Epidermal melanocyte (primary cell): ENCODE results near the gene ALKBH7.
"Not testable (repeated sequence)": the region's sequence is repeated elsewhere in the genome, so short reads cannot be mapped to it uniquely, and the experiment has no call there.

ENCODE experiments used
- DNase-seq: peaks from one replicate; pipeline ENCODE4 v3.0.0; 2011; ENCODE audit warnings: low spot score; ENCODE audit not compliant: insufficient read length

ALKBH7 gene

DNA sequence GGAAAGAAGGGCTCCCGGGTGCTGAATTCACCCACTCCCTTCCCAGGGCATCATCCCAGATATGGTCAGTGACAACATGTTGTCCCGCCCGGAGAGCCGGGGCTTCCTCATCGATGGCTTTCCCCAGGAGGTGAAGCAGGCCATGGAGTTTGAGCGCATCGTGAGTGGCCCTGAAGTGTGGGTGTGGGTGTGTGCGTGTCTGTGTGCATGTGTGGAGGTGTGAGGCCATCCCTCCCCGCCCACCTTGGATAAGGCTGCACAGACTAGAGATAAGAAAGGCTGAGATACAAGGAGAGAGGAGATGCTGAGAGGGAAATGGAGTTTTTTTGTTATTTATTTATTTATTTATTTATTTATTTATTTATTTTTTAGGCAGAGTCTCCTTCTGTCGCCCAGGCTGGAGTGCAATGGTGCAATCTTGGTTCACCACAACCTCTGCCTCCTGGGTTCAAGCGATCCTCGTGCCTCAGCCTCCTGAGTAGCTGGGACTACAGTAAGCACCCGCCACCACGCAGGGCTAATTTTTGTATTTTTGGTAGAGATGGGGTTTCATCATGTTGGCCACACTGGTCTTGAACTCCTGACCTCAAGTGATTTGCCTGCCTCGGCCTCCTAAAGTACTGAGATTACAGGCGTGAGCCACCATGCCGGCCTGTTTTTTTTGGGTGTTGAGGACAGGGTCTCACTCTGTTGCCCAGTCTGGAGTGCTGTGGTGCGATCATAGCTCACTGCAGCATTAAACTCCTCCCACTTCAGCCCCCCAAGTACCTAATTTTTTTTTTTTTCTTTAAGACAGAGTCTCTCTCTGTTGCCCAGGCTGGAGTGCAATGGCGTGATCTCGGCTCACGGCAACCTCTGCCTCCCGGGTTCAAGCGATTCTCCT lies 27.7 kb downstream of the ALKBH7 start:
- not testable (repeated sequence) for DNase-seq

DNA sequence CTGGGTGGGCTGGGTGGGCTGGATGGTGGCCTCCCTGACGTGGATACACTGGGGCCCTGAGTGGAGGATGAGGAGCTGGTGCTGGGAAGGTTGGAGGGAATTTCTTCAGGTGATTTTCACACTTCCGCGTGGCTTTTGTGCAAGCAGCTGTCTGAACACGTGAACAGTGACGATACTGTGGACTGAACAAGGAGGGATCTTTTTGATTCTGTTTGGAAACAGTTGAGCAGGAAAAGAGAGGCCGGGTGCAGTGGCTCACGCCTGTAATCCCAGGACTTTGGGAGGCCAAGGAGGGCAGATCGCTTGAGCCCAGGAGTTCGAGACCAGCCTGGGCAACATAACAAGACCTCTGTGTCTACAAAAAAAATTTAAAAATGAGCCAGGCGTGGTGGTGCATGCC lies 29.5 kb downstream of the ALKBH7 start:
- no peak for DNase-seq

DNA sequence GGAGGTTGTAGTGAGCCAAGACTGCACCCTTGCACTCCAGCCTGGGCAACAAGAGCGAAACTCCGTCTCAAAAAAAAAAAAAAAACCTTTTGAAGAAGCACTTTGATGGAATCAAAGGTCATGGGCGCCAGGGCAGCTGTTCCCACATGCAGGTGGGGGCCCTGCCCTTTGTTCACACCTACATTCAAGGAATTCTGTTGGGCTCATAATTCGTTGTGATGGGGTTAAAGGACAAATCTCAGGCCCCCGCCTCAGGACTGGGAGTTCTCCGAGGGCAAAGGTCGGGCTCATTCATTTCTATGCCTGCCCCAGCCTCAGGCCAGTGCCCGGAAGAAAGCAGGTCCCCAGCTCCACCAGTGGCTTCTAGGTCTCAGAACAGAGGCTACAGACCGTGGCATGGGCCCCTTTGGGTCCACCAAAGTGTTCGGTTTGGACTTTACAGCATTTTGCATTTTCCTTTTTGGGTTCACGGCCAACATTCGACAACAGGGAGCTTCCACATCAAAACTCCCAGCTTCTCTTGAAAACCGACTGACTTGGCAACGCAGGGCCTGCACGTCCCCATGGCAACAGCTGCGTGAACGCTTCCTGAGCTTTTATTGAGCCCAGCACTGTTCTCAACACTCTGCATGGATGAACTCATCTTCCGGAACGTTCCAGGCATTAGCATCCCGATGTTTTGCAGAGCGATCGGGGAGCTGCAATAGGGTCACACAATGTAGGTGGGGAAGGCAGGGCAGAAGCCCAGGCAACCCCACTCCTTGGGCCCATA lies 30.4 kb downstream of the ALKBH7 start:
- no peak for DNase-seq

DNA sequence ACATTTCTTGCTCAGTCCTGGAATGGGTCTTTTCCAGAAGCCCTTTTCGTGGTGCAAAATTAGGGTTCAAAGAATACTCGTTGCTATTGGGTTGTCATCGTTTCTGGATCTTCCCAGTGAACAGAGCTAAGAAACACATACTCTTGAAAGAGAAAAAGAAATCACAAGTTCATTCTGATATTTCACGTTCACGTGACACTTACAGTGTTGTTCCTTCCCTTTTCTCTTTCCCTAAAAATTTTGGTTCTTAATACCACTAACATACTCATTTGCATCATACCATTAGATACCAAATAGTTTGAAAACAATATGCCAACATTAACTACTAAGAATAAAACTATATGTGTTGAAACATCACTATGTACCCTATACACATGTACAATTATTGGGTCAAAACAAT lies 33.8 kb downstream of the ALKBH7 start:
- no peak for DNase-seq

DNA sequence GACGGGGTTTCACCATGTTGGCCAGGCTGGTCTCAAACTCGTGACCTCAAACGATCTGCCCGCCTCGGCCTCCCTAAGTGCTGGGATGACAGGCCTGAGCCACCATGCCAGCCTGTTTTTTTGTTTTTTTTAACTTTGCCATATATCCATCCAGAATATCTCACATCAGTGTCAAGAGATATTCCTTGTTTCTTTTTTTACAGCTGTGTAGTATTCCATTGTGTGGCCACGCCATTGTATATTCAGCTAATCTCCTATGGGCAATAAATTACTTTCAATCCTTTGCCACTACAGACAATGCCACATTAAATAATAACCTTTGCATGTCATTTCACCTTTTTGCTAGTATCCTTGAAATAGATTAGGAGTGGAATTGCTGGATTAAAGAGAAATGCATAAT lies 36.8 kb downstream of the ALKBH7 start:
- no peak for DNase-seq

DNA sequence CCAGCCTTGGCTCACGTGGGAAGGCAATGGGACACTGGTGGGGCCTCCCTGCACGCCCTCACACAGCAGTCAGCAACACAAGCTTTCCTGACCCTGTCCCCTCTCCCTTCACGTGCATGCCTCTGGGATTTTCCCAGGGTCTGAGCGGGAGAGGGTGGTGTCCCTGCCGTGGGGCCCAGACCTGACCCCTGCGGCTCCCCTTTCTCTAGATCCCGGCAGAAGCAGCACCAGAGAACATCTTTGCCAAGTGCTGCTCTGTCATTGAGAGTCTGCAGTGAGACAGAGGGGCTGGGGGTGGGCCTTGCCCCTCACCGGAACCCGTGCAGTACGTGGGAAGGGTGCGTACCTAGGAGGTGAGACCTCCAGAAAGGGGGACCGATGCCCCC lies 39.5 kb downstream of the ALKBH7 start:
- DNase-seq, result peak; percentile 11

DNA sequence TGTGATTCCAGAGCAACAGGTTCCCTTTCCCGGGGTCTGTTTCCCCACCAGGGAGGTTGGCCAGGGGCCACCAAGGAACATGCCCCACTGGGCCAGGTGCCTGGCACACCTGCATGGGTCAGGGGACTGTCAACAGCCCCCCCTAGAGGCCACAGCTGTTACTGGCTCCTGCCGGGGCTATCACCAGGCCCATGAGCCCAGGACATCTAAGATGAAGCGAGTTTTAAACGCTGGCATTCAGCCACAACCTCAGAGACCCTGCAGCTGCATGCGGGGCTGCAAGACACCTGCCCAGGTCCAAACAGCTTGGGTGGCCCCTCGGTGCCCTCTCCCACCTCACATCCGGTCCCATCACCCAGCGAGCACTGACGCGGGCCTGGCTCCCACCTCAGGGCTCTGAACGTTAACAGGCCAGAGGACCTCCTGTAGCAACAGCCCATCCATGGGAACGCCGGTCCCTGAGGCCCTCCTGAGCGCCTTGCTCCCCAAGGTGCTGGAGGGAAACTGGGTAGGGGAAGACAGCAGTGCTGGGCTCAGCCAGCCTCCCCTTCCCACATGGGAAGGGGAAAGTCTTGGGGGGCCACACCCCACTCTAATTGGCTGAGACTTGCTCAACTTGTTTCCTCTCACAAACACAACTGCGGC lies 40.0 kb downstream of the ALKBH7 start:
- peak; percentile 18 for DNase-seq

DNA sequence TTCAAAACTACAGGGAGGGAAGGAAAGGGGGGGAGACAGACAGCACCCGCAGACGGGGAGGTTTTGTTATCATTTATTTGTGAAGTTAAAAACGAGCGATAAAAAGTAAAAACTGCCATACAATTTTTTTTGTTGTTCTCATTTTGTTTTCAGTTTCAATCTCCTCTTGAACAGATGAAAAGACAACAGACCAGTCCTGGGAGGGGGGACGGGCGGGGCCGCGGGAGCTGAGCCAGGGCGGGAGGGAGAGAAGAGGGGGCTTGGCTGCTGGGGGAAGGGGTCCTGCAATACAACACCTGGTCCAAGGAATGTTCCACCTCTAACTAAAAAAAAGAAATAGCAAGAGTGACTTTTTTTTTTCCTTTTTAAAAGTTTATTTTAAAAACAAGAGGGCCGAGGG lies 40.7 kb downstream of the ALKBH7 start:
- no peak for DNase-seq

DNA sequence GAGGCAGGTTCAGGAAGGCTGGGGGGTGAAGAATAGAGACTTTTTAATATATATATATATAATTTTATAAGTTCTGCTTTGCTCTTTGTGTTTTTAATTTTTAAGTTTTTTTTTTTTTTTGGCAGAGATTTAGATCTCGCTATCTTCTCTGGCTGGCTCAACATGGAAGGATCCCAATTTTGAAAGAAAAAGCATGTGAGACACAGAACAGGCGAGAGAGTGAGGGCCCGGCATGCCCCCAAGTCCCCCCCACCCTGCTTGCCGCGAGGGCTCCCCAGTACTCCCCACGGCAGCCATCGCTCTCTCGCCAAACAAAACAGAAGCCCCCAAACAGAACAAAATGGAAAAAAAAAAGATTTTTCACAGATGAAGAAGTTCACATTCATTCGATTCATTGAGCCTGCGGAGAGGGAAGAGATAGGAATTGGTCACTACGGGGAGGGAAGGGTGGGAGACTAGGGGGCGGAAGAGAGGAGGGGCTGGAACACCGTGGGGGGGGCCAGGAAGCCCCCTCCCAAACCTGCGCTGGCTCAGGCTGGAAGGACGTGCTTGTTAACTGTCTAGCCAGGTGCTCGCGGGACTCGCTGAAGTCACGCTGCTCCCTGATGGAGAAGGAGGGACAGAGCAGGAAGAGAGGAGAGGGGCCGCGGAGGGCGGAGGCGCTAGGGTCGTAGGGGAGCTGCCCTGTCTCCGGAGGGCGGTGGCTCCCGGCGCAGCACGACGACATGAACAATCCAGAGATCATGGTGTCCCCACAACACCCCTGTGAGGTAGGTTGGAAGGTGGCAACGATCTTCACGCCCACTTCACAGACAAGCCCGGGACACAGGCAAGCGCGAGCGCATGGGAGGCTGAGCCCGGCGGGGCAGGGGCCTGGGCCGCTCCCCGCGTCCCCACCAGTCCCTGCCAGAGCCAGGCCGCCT lies 41.4 kb downstream of the ALKBH7 start:
- DNase-seq, result no peak

DNA sequence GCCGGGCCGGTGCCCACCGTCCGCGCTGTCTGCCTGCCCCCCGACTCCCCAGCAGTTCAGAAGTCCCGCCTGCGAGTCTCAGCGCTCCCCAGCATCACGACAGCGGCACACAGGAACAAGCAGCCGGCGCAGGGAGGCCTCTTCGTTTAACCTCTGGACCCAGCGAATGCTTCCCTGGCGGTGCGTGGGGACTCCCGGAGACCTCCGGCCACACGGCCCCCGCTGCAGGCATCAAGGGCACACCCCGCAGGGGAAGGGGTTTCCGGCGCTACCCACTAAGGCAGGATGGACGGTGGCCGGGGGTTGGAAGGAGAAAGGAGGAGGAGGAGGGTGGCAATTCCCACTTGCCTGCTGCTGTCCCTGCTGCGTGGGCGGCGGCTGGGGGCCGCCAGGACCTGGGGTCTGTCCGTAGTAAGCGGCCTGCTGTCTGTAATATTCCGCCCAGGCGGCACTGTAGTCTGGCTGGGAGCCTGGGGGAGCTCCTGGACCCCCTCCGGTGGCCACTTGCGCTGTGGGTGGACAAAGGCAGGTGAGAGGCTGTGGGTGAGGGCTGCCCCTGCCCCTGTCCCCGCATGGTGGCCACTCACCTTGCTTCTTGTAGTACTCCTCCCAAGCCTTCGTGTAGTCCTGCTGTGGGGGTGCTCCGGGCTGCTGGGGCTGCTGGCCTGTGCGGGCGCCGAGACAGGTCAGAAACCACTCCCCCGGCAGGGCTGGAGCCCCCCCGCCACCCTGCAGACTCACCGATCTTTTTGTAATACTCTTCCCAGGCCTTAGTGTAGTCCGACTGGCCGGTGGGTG lies 42.4 kb downstream of the ALKBH7 start:
- DNase-seq, result no peak

DNA sequence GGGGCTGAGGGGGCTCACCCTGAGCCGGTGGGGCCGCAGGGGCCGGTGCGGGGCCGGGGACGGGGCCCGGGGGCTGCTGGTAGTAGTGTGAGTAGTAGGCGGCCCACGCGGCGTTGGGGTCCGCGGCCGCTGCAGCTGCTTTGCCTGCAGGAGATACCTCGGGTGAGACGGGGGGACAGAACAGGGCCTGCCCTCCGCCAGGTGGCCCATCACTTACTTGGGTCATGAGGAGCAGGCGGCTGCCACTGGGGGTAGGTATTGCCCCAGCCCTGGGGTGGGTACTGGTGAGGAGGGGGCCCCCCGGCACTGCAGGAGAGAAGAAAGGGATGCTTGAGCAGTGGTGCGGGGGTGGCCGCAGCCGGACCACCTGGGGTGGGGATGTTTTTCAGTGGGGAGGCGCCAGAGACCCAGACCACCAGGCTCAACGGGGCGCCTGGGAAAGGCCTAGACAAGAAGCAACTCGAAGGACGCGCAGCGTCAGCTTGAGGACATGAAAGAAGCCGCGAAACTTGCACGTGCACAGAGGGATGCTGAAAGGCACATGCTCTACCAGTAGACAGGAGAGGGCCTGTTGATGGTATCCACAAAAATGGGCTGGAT lies 43.1 kb downstream of the ALKBH7 start:
- DNase-seq, result no peak

DNA sequence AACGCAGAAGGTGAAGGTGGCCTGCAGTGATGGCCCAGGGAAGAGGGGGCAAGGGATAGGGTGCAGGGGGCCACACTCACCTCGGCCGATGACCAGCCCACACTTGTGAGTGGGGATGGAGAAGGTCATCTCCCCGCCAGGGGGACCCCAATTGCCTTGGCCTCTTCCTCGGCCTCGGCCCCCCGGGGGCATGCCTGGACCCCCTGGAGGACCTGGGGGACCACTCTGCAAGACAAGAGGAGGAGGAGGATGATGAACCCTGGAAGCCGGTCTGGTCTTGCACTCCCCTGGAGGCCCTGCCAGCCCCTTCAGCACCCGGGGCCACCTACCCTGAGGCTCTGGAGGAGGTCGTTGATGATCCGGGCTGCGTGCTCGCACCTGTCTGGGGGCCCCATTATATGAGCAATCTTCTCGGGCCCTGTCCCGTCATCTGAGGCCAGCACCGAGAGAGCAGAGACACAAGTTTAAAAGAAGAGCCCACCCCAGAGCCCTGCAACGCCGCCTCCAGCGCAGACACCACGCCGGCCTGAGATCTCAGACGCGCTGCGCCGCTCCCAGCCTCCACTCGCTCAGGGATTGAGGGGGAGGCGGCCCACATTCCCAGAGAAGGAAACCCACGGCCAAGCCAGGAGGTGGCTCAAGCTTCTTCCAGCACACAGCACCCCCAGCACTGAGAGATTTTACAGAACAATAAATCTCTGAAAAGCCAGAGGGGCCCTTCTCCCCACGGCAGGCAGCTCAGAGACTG lies 44.2 kb downstream of the ALKBH7 start:
- DNase-seq, result no peak

DNA sequence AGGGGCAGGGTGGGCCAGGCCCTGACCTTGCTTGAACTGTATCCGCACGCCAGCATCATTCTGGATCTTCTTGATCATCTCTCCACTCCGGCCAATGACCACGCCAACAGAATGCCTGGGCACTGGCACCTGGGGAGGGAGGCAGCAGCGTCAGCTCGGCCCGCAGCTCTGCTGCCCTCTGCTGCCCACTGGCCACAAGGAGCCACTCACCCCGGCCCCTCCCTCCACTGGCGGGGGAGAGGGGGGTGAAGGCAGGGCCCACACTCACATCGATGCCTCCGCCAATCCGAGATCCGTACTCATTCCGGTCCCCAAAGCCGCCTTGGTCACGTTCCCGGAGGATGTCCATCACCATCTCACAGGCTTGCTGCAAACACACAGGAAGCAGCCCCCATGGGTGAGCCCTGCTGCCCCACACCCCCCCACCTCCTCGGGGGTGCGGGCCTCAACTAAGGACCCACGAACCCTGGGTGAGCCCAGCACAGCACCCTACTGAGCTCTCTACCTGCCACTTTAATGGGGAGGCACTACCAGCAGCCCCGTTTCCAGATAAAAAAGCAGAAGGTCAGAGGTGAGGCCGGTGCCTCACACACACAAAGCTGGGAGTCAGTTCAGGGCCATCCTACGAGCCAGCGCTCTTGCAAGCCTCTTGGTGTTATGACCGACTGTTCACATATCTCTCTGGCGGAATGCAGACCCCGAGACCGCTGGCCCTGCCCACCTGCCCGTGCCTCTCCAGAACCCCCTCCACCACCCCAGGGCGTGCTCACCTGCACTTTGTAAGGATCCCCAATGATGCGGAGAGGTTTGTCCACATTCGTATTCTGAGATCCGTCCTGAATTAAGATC lies 45.3 kb downstream of the ALKBH7 start:
- no peak for DNase-seq

DNA sequence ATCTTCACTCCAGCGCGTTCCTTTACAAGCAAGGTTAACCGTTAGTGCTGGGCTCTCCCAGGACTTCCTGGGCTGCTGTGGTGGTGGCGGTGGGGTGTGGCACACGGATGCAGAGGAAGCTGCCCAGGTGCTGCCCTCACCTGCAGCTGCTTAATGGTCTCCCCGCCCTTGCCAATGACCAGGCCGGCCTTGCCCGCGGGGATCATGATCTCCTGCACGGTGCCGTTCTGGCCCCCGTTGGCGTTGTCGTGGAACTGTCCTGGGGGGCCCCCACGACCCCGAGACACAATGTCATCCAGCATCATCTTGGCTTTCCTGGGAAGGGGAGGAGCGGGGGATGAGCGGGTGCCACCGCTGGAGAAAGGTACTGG lies 46.0 kb downstream of the ALKBH7 start:
- no peak for DNase-seq

DNA sequence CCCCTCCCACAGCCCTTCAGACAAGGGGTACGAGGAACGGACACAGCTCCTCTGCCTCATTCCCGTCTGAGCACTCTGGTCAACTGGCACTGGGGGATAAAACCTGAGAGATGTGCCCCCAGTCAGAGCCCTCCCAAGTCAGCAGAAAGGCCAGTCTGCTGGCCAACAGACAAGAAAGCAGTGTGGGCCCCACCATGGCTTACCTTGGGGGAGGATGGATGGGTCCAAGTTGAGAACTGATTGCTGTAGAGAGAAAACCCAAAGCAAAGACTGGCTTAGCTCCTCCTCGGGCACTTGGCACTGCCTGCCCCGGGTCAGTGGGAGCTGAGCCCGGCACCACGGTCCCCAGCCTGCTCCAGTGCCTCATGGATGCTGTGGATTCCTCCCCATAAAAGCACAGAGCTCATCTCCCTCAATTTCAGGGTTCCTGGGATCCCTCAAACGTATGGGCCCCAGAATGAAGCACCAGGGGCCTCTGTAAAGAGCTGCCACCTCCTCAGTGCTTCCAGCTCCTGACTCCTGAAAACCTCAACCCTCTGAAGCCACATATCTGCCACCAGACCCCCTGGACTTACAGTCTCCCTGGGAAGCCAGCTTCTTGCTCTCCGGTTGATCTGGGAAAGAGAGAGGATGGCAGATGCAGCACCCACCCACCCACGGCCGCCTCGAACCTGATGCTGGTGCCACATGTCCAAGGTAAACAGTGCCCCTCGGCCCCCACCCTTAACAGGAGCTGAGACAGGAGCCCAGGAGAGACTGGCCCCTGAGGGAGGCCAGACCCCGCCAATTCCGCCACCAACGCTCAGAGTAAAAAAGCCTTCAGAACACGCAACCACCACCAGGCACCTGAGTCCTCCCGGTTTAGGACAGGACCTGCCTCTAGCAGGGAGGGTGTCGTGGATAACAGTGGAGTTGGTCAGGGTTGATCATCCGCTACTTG lies 48.8 kb downstream of the ALKBH7 start:
- DNase-seq, result no peak

DNA sequence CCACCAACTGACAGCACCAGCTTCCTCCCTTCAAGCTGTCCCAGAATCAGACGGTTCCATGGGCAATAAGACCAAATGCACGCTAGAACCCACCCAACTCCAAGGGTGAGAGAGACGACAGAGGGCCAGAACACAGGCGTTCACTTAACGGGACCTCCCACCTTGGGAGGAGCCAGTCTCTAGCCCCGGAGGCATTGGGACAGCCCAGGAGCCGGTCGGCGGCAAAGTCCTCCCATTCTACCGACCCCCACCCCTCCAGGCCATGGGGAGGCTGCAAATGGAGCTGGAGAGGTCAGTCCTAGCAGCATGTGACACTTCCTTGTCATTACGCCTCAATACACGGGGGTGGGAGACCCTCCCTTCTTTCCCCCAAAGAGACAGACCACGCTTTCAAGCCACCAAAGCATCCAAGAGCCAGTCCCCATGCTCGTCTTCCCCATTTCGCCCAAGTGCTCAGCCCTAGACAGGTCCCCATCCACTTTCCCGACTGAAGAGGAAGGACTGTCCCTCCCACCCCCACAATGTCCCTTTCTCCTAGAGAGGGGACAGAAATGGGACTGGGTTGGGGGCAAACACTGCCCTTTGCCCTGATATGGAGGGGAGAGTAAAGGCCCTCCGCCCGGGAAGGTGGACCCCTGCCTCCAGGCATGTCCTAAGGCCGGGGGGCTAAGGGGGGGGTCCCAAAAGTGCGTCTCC lies 51.1 kb downstream of the ALKBH7 start:
- DNase-seq, result peak; percentile 83
